ENCODE results near the gene GMIP.

DNA sequence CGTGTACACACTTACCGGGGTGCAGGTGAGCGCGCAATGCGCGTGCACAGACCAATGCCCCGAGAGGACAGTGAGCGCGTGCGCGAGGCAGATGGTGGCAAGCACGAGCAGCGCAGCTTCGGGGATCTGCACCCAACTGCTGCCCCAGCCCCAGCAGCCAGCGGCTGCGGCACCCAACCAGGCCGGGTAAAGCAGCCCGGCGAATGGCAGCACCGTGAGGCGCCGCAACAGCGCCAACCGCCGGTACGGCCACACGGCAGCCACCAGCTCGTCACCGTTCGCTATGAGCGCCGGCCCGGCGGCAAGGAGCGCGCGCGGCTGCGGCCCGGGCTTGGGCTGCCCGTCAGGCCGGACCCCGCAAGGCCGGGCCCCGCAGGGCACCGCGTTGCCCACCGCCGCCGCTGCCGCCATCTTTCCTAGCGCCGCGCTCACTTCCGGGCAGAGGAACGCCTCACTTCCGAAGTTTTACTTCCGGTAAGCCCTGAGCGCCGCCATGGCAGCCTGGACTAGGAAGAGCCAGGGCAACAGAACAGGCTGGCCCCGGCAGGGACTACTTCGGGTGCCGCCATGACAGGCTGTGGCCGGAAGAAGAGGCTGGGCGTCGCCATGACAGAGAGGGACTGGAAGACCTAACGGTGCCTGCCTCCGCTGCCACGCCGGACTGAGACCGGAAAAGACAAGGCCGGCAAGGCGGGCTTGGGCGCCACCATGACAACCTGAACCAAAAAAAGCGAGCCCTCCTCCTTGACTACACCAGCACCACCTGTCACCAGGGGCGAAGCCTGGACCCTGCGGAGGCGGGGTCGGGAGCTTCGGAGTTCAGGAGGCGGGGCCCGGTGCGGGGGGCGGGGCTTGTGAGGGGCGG lies 20.0 kb upstream of the GMIP start, which contains the start of gene ATP13A1:
- peak in 1 of 2 donors; percentile 18 for TF ChIP-seq CTCF (IDR thresholded peaks at IDR 0.05)
- TF ChIP-seq POLR2A (IDR thresholded peaks at IDR 0.05), result peak in 1 of 2 donors; percentile 67
- no peak for TF ChIP-seq EP300 (IDR thresholded peaks at IDR 0.05)
